Nephron (organoid): ENCODE data around the gene ZBTB25.
A peak's percentile ranks its signal among the peaks of the same experiment; 100 is the strongest.

Source experiments
- H3K27ac Mint-ChIP-seq, 3 experiments: 2 replicates each; pipeline ENCODE4 v1.8.0; 2020; ENCODE audit warnings: mixed read lengths in 3 of 3, mild to moderate bottlenecking in 2 of 3, moderate library complexity in 1 of 3
- H3K27me3 Mint-ChIP-seq: 2 replicates; pipeline ENCODE4 v1.8.0; 2021; ENCODE audit warnings: low read depth, mild to moderate bottlenecking, moderate library complexity, mixed read lengths
- H3K36me3 Mint-ChIP-seq: 2 replicates; pipeline ENCODE4 v1.8.0; 2020; ENCODE audit warnings: low read depth, mixed read lengths
- H3K4me1 Mint-ChIP-seq: 2 replicates; pipeline ENCODE4 v1.8.0; 2020; ENCODE audit warnings: mixed read lengths
- H3K4me3 Mint-ChIP-seq, 3 experiments: 2 replicates each; pipeline ENCODE4 v1.8.0; 2020; ENCODE audit warnings: mild to moderate bottlenecking in 3 of 3, mixed read lengths in 3 of 3, moderate library complexity in 2 of 3
- H3K9me3 Mint-ChIP-seq: 2 replicates; pipeline ENCODE4 v1.8.0; 2020; ENCODE audit warnings: mixed read lengths
- CTCF ChIP-seq, 3 experiments: fragments of 200-600 bp; sonication (generic); IDR thresholded peaks; one replicate each; pipeline ENCODE4 v1.5.0; 2021; ENCODE audit warnings: antibody characterized with exemption in 3 of 3; ENCODE audit not compliant: unreplicated experiment in 3 of 3

ZBTB25 gene

GRCh38 chr14:64439141-64439540 lies 64.5 kb downstream of the ZBTB25 start:
- Mint-ChIP-seq H3K36me3 (peaks cover 64% of the 10 kb centered on the region), H3K27ac (peak overlapping the region; percentile 74 to 91 (median 88)), H3K27me3 (no peaks in the 10 kb centered on the region), H3K9me3 (no peaks in the 10 kb centered on the region), H3K4me3 (no peak overlapping the region), H3K4me1 (peaks cover 7% of the 10 kb centered on the region)
- TF ChIP-seq CTCF (IDR thresholded peaks at IDR 0.05; ENCODE audit: unreplicated experiment in 3 of 3): no peak

- Mint-ChIP-seq H3K27me3 (no peaks in the 10 kb centered on the region), H3K4me1 (peaks cover 7% of the 10 kb centered on the region), H3K9me3 (no peaks in the 10 kb centered on the region), H3K36me3 (peaks cover 62% of the 10 kb centered on the region), H3K4me3 (no peak overlapping the region), H3K27ac (peak overlapping the region; percentile 74 to 91 (median 88))
- TF ChIP-seq CTCF (IDR thresholded peaks at IDR 0.05; ENCODE audit: unreplicated experiment in 3 of 3): no peak
Observed at GRCh38 chr14:64438181-64438841, 65.3 kb downstream of the ZBTB25 start.

GRCh38 chr14:64434528-64434927 lies 69.1 kb downstream of the ZBTB25 start:
- Mint-ChIP-seq H3K4me1 (peaks cover 7% of the 10 kb centered on the region), H3K27ac (no peak overlapping the region), H3K36me3 (peaks cover 59% of the 10 kb centered on the region), H3K9me3 (no peaks in the 10 kb centered on the region), H3K4me3 (no peak overlapping the region), H3K27me3 (no peaks in the 10 kb centered on the region)
- TF ChIP-seq CTCF (IDR thresholded peaks at IDR 0.05; ENCODE audit: unreplicated experiment in 3 of 3): no peak

DNA sequence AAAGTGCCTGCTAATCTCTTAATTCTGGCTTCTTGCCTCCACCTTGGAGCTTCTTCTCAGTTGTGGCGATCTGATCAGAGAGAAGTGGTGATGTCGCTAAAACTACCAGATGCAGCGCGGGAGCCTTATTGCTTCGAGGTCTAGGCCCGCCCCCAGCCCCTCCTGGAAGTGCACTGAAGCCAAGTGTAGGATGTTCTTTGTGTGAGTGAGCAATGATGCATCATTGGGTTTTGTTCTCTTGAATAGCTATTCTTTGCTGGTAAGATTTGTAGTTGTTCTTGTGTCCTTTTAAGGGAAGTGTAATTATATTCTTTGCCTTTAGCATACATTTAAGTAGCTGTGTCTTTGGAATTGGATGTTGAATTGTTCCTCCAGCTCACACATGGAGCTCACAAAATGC lies 79.7 kb downstream of the ZBTB25 start:
- peaks cover 6% of the 10 kb centered on the region for H3K4me1 Mint-ChIP-seq
- H3K4me3 Mint-ChIP-seq: no peak overlapping the region
- no peaks in the 10 kb centered on the region for H3K9me3 Mint-ChIP-seq
- H3K27me3 Mint-ChIP-seq: no peaks in the 10 kb centered on the region
- no peak overlapping the region for H3K27ac Mint-ChIP-seq
- no peak for TF ChIP-seq CTCF (IDR thresholded peaks at IDR 0.05; ENCODE audit: unreplicated experiment in 3 of 3)
- peaks cover 75% of the 10 kb centered on the region for H3K36me3 Mint-ChIP-seq

GRCh38 chr14:64422756-64423155 lies 80.9 kb downstream of the ZBTB25 start:
- no peak overlapping the region for H3K4me3 Mint-ChIP-seq
- TF ChIP-seq CTCF (IDR thresholded peaks at IDR 0.05; ENCODE audit: unreplicated experiment in 3 of 3): no peak
- no peaks in the 10 kb centered on the region for H3K9me3 Mint-ChIP-seq
- no peak overlapping the region for H3K27ac Mint-ChIP-seq
- H3K27me3 Mint-ChIP-seq: no peaks in the 10 kb centered on the region
- H3K36me3 Mint-ChIP-seq: peaks cover 75% of the 10 kb centered on the region
- peaks cover 6% of the 10 kb centered on the region for H3K4me1 Mint-ChIP-seq

DNA sequence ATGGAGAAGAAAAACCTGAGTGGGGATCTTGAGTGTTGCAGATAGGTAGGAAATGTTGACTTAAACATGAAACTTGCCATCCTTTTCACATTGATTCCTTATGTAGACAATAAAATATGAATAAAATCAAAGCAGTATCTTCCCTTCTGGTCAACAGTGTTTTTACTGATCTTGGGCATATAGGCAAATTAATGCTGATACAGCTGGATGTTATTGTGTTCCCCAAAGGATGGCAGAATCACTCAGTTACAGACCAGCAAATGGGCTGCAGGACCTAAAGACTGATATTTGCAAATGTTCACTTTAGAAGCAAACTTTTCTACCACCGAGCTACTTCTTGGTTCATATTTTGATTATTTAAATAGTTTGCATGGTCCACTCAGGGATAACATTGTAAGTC lies 81.6 kb downstream of the ZBTB25 start:
- no peaks in the 10 kb centered on the region for H3K27me3 Mint-ChIP-seq
- H3K36me3 Mint-ChIP-seq: peaks cover 76% of the 10 kb centered on the region

More for the DNA sequence above, 81.6 kb downstream of the ZBTB25 start:
- TF ChIP-seq CTCF (IDR thresholded peaks at IDR 0.05; ENCODE audit: unreplicated experiment in 3 of 3): no peak
- Mint-ChIP-seq H3K27ac (no peak overlapping the region), H3K4me3 (no peak overlapping the region), H3K9me3 (no peaks in the 10 kb centered on the region), H3K4me1 (peaks cover 6% of the 10 kb centered on the region)
